Neuron (in vitro differentiated cells): Measurements from ENCODE around the gene SLC6A19.
"Not testable (repeated sequence)": the region's sequence is repeated elsewhere in the genome, so short reads cannot be mapped to it uniquely, and the experiment has no call there.

Source experiments
- H2AFZ ChIP-seq: one replicate; pipeline ENCODE4 v1.6.1; 2013; ENCODE audit warnings: low read depth, mild to moderate bottlenecking, inconsistent platforms, low read length, moderate library complexity
- H3K27me3 ChIP-seq: one replicate; pipeline ENCODE4 v1.6.1; 2013; ENCODE audit warnings: low read length; ENCODE audit not compliant: insufficient read depth
- H3K36me3 ChIP-seq: one replicate; pipeline ENCODE4 v1.6.1; 2013; ENCODE audit warnings: low read length; ENCODE audit not compliant: insufficient read depth
- H3K4me1 ChIP-seq: one replicate; pipeline ENCODE4 v1.6.1; 2013; ENCODE audit warnings: low read length; ENCODE audit not compliant: insufficient read depth
- H3K4me3 ChIP-seq: 2 replicates; pipeline ENCODE4 v1.5.1; 2013; ENCODE audit warnings: mild to moderate bottlenecking, low read length, moderate library complexity
- H3K9me3 ChIP-seq: one replicate; pipeline ENCODE4 v1.6.1; 2013; ENCODE audit warnings: low read length

Gene SLC6A19

GRCh38 chr5:1222621-1223277 lies 21.4 kb downstream of the SLC6A19 start:
- Histone ChIP-seq H3K27me3 (peaks cover 12% of the 10 kb centered on the region), H3K9me3 (no peaks in the 10 kb centered on the region), H3K36me3 (no peaks in the 10 kb centered on the region), H2AFZ (no peak overlapping the region), H3K4me1 (no peaks in the 10 kb centered on the region), H3K4me3 (no peak overlapping the region)

- H3K4me3 ChIP-seq, result no peak overlapping the region
- H3K27me3 ChIP-seq, result peaks cover 9% of the 10 kb centered on the region
- H3K36me3 ChIP-seq, result no peaks in the 10 kb centered on the region
- no peaks in the 10 kb centered on the region for H3K4me1 ChIP-seq
- no peak overlapping the region for H2AFZ ChIP-seq
- H3K9me3 ChIP-seq, result no peaks in the 10 kb centered on the region
Observed at GRCh38 chr5:1223278-1223670, 21.9 kb downstream of the SLC6A19 start.

GRCh38 chr5:1224631-1225030 lies 23.2 kb downstream of the SLC6A19 start:
- no peaks in the 10 kb centered on the region for H3K36me3 ChIP-seq

GRCh38 chr5:1225081-1225480 lies 23.7 kb downstream of the SLC6A19 start, which contains the start of gene SLC6A18:
Gene SLC6A18 (plus strand): TSS chr5:1225381. CDS start chr5:1225478, 97 bp downstream.
- Histone ChIP-seq H3K9me3 (no peaks in the 10 kb centered on the region), H3K27me3 (peaks cover 18% of the 10 kb centered on the region), H3K4me3 (no peak within 1 kb of the TSS), H3K4me1 (no peaks in the 10 kb centered on the region), H2AFZ (no peak within 1 kb of the TSS), H3K36me3 (no peaks in the 10 kb centered on the region)

More at GRCh38 chr5:1224631-1225030, 23.2 kb downstream of the SLC6A19 start:
- H2AFZ ChIP-seq, result no peak overlapping the region
- no peaks in the 10 kb centered on the region for H3K9me3 ChIP-seq
- H3K27me3 ChIP-seq, result peaks cover 16% of the 10 kb centered on the region
- H3K4me3 ChIP-seq, result no peak overlapping the region
- no peaks in the 10 kb centered on the region for H3K4me1 ChIP-seq

- Histone ChIP-seq H3K36me3 (no peaks in the 10 kb centered on the region), H3K4me3 (no peak overlapping the region), H3K27me3 (peaks cover 20% of the 10 kb centered on the region), H3K4me1 (no peaks in the 10 kb centered on the region), H3K9me3 (no peaks in the 10 kb centered on the region), H2AFZ (no peak overlapping the region)
Observed at GRCh38 chr5:1226231-1226630, 24.8 kb downstream of the SLC6A19 start.

- Histone ChIP-seq H3K4me1 (no peaks in the 10 kb centered on the region), H3K4me3 (no peak overlapping the region), H3K9me3 (no peaks in the 10 kb centered on the region), H2AFZ (no peak overlapping the region), H3K27me3 (peaks cover 20% of the 10 kb centered on the region), H3K36me3 (no peaks in the 10 kb centered on the region)
Observed at GRCh38 chr5:1226839-1227581, 25.6 kb downstream of the SLC6A19 start.

GRCh38 chr5:1227667-1228066 lies 26.3 kb downstream of the SLC6A19 start:
- Histone ChIP-seq H3K4me3 (no peak overlapping the region), H3K27me3 (peaks cover 20% of the 10 kb centered on the region), H3K9me3 (no peaks in the 10 kb centered on the region), H2AFZ (no peak overlapping the region), H3K36me3 (no peaks in the 10 kb centered on the region), H3K4me1 (no peaks in the 10 kb centered on the region)

- H3K4me3 ChIP-seq, result no peak overlapping the region
Observed at GRCh38 chr5:1228120-1228519, 26.7 kb downstream of the SLC6A19 start.

GRCh38 chr5:1229023-1229422 lies 27.6 kb downstream of the SLC6A19 start:
- H3K4me3 ChIP-seq, H3K4me1 ChIP-seq, H3K36me3 ChIP-seq, H3K9me3 ChIP-seq, H2AFZ ChIP-seq: not testable (repeated sequence)
- peaks cover 18% of the 10 kb centered on the region for H3K27me3 ChIP-seq

More at GRCh38 chr5:1228120-1228519, 26.7 kb downstream of the SLC6A19 start:
- Histone ChIP-seq H3K27me3 (peaks cover 20% of the 10 kb centered on the region), H3K36me3 (no peaks in the 10 kb centered on the region), H3K9me3 (no peaks in the 10 kb centered on the region), H2AFZ (no peak overlapping the region), H3K4me1 (no peaks in the 10 kb centered on the region)

GRCh38 chr5:1229822-1230221 lies 28.4 kb downstream of the SLC6A19 start:
- H3K4me3 ChIP-seq, result no peak overlapping the region
- H3K9me3 ChIP-seq, result no peaks in the 10 kb centered on the region
- H3K4me1 ChIP-seq, result no peaks in the 10 kb centered on the region
- H2AFZ ChIP-seq, result no peak overlapping the region
- peaks cover 17% of the 10 kb centered on the region for H3K27me3 ChIP-seq
- no peaks in the 10 kb centered on the region for H3K36me3 ChIP-seq

GRCh38 chr5:1230551-1230950 lies 29.2 kb downstream of the SLC6A19 start:
- Histone ChIP-seq H3K27me3 (peaks cover 14% of the 10 kb centered on the region), H2AFZ (no peak overlapping the region)

GRCh38 chr5:1231354-1231905 lies 30.0 kb downstream of the SLC6A19 start:
- peaks cover 11% of the 10 kb centered on the region for H3K27me3 ChIP-seq
- no peaks in the 10 kb centered on the region for H3K36me3 ChIP-seq
- H2AFZ ChIP-seq, result no peak overlapping the region
- H3K4me1 ChIP-seq, result no peaks in the 10 kb centered on the region
- H3K4me3 ChIP-seq, result no peak overlapping the region
- H3K9me3 ChIP-seq, result peaks cover 4% of the 10 kb centered on the region

More at GRCh38 chr5:1230551-1230950, 29.2 kb downstream of the SLC6A19 start:
- Histone ChIP-seq H3K36me3 (no peaks in the 10 kb centered on the region), H3K9me3 (peaks cover 2% of the 10 kb centered on the region), H3K4me3 (no peak overlapping the region), H3K4me1 (no peaks in the 10 kb centered on the region)

GRCh38 chr5:1232780-1233179 lies 31.4 kb downstream of the SLC6A19 start:
- no peaks in the 10 kb centered on the region for H3K4me1 ChIP-seq
- H3K27me3 ChIP-seq, result peaks cover 11% of the 10 kb centered on the region
- peaks cover 5% of the 10 kb centered on the region for H3K9me3 ChIP-seq
- H2AFZ ChIP-seq, result no peak overlapping the region
- no peaks in the 10 kb centered on the region for H3K36me3 ChIP-seq
- no peak overlapping the region for H3K4me3 ChIP-seq
